CD1c-positive myeloid dendritic cell (primary cell): ENCODE measurements around the gene ERC2.

Source experiments
- DNase-seq: peaks from one replicate; pipeline ENCODE4 v3.0.0-alpha.2; 2016; ENCODE audit errors: extremely low spot score

ERC2 gene

DNA sequence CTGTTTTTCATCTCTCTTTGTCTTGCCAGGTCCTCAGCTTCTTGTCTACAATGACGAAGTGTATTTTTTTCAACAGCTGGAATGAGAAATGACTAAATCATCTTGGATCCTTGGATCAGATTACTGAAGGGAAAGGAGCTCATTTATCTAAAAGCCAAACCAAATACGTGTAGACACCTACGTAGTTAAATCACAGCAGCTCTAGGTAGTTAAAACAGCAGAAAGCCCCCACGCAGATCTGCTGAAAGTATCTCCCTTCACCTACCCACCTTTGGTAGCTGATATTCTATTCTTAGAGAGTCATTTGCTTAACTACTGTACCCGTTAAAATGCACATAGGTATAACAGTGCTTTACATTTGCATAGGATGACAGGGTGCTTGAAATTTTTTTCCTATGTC is 875.7 kb downstream of the ERC2 start:
- DNase-seq: no peak

DNA sequence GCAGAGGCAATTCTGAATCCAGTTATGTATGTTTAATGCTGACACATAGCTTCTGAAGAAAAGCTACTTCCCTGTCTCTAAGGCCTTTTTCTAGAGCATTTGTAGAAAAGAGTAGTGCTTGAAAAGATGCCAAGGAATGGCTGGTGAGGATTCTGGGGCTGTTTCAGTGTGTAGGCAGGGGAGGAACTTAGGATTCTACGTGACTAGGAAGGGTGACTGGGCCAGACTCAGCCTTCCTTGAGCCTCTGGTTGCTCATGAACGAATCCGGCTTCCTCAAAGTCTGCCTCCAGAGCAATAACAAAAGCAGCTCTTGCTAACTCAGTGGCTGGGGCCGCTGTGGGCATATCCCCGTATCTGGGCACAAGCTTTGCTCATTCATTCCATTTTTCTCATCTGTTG is 876.4 kb downstream of the ERC2 start:
- peak; percentile 94 for DNase-seq

- no peak for DNase-seq
These were observed 880.0 kb downstream of the ERC2 start for GRCh38 chr3:55588146-55588765.

GRCh38 chr3:55585856-55586255 is 882.4 kb downstream of the ERC2 start:
- DNase-seq: no peak

DNA sequence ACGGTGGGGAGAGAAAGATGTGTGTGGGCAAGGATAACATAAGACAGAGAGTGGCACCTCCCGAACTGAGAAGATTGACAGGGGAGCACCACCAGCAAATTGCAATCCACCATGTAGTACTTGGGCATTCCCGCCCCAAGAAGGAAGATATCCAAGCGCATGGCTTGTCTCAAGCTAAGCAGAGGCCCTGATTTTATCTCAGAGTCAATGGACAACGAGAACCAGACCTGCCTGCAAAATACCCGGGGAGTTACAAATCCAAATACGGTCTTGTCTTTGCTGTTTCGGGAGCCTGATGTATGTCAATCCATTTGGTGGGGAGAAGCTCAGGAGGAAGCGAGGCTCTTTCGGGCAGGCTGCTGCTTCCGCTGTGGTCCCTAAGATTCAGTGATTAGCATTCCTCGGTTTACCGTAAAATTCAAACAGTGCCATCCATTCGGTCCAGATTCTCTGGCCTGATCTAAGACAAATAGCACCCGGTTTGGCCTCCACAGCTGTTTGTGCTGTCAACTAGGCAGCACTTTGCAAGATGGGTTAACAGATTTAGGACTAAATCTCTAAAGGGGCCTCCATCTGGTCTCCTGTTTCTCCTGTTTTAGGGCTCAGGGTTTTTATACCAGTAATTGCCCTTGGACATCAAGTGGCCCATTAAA is 883.4 kb downstream of the ERC2 start:
- DNase-seq: no peak

DNA sequence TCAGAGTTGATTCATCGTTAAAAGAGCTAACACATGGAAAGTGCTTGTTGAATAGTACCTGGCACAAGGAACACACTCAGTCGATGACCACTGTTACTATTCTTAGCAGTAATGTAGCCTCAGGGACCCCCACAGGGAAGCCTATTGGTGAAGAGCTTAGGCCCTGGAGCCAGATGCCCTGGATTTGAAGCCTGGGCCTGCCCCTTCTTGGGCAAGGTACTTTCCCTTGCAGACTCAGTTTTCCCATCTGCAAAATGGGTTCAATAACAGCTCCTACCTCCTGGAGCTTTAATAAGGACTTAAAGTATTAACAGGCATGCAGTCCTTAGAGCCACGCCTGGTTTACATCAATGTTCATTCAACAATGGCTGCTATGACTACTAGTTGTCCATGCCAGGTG is 884.2 kb downstream of the ERC2 start:
- no peak for DNase-seq

DNA sequence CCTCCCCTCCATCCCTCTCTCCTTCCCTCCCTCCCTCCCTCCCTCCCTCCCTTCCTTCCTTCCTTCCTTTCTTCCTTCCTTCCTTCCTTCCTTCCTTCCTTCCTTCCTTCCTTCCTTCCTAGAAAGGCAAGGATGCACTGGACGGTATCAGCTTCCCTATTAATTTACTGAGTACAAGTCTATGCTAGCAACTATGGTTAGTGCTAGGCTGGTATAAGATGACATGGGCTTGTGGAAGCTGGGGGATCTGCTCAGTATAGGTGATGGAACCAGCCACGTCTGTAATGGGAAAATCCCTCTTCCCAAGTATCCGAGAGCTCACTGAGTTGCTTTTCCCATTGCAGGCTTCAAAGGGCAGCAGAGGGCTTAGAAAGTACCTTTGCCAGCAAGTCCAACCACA is 884.8 kb downstream of the ERC2 start:
- no peak for DNase-seq

- no peak for DNase-seq
These were observed 888.8 kb downstream of the ERC2 start for GRCh38 chr3:55579496-55579895.

GRCh38 chr3:55576621-55577388 is 891.5 kb downstream of the ERC2 start:
- DNase-seq: no peak

GRCh38 chr3:55574671-55575070 is 893.6 kb downstream of the ERC2 start:
- no peak for DNase-seq

DNA sequence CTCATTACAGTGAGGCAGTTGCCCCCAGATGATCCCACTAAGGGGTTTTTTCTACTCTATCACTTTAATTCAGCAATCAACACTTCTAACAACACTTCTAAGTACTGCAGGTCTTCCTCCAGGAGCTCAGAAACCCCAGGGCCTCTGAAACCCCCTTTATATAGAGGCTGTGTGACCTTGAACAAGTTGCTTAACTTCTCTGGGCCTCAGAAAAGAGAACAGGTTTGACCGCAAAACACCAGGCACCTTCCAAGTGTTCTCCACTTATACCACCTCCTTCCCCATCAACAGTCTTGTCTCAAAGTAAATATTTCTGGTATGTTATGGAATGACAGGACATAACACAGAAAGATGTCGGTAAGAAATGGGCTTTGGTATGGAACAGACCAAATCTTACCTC is 895.5 kb downstream of the ERC2 start:
- DNase-seq: no peak

DNA sequence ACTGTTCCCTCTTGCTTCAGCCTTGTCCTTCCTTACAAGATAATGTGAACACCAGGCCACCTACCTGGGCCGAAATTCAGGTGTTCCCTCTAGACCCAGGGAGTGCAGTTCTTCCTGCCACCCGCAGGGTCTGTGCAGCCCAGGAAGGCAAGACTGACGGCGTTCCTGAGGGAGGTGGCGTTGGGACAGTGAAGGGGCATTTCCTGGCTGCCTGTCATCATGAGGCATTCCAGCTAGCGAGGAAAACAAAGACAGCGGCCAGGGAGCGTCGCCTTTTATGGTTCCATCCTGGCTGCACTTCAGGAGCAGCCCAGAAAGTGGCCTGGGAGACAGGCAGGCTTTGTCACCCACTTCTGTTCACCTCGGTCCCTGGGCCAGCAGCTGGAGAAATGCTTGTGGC is 896.4 kb downstream of the ERC2 start:
- no peak for DNase-seq

DNA sequence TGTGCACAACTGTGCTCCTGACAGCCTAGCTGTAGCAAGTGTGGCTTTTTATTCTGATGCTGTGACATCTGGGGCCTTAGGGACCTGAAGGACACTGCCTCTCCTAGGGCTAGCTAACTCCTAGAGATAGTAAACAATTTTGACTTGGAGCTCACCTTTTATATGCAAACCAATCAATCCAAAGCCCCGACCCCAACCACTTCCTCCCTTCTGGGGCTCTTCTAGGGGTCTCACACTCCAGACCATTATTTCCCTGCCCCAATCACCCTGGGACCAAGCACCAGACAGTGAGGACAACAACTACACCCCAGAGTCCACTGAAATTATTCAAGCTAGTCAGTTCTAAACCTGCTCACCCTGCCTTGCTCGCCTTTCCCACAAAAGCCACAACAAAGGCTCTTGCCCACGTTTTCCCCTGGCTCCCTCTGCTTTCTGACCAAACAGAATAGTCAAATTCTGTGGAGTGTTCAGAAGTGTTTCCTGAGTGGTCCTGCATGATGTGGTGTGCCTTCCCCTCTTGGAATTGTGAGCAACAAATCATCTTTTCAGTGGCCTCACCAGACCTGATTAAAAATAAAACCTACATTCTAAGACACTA is 897.0 kb downstream of the ERC2 start:
- no peak for DNase-seq

GRCh38 chr3:55570271-55570711 is 898.0 kb downstream of the ERC2 start:
- no peak for DNase-seq

DNA sequence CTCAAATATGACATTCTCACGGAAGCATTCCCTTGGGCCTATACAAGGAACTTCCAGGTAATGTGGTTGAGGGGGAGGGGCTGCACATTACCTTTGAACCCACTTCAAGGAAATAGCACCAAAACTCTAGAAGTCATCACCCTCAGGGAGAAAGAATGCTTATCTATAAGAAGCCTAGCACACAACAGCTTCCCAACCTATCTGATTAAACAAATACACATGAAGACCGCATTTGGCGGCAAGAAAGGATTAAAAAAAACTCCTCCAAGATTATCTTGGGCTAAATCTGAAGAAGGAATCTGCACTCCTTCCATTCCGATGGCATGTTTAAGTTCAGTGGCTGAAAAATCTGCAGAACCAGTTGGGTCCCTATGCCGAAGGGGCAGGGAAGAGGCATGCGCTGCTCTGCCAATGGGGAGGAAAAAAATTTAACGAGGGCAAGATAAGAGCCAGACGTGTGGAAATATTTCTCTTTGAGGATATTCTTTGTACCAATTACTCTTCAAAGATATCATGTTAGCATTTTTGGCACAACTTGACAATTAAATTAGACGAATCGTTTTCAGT is 899.2 kb downstream of the ERC2 start:
- DNase-seq: no peak

GRCh38 chr3:55567615-55568014 is 900.7 kb downstream of the ERC2 start:
- no peak for DNase-seq

DNA sequence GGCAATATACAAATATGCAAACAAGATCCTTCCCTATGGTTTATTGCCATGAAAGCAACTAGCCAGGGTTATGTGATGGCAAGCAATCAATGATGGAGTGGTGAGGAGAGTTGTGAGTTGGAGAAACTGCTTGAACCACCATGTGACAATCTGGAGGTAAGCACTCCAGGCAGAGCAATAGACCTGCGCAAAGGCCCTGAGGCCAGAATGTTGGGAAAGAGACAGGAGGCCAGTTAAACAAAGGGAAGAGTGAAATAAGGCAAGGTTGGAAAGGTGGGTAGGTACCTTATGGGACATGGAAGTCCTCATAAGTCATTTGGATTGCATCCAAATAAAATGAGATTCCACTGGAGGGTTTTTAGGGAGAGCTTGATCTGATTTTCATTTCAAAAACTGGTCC is 901.1 kb downstream of the ERC2 start:
- DNase-seq: no peak

DNA sequence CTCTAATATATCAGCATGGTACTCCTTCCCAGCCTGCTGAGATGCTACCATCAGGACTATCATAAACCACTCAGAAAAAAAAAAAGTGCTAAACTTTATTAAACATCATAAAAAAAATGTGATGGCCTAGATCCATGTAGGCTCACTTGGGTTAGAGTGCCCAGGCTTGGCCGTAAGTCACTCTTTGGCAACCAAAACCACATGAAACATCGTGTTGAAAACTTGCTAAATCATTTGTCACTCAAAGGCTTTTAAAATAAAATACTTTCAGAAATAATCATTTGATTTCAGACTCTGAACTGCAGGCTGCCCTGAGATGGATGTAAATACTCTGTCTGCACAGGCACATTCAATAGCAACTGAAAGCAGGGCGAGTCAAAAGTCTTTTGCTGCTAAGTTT is 902.7 kb downstream of the ERC2 start:
- DNase-seq: no peak

GRCh38 chr3:55564726-55565125 is 903.5 kb downstream of the ERC2 start:
- no peak for DNase-seq

DNA sequence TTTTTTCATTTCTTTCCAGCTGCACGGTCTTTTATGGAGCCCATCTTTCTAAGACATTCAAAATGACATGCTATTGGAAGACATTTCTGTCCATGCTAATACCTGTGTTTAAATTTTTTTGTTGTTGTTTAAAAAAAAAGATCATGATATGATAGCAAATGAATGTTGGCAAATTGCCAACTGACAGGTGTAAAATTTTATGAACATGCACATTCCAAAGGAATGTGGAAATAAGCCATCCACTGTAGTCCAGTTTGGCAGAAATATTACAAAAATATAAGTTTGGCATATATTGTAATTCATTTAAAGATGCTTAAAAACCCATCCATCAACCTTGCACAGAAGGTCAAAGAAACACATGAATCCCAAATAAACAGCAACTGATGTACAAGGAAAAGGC is 905.6 kb downstream of the ERC2 start:
- no peak for DNase-seq

DNA sequence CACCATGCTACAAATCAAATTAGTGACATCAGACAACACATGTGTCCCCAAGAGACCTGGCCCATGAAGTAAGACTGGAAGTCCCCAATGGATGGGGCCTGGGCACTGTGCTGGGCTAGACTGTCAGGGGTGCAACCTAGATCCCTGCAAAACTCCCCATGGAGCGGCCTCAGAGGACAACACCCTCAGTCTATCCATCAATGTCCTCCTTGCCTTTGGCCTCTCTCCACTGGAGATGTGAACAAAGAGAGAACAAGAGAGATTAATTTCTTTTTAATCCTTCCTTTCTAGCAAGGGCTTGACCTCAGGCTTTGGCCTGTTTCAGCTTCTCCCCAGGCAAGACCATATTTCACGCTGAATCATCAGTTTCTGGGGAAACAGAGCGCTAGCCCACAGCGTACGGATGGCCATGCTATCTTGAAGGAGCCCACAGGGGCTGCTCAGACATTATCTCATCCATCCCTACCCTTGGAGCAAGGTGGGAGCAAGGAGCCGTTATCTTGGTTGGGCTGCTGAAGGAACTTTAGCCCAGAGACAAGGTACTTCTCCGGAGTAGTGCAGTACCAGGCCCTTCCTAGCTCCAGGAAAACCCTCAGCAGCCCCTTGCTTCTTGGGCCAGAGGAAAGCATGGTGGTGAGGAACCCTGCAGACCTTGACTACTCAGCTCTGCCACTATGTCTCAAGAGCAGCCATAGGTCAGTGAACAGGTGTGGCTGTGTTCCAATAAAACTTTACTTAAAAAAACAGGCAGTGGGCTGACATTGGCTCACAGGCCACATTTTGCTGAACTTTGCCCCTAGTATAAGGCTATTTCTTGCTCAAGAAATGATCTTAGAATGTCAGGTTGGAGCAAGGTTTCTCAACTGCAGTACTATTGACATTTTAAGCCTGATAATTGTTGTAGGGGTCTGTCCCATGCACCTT is 908.5 kb downstream of the ERC2 start:
- no peak for DNase-seq
